ENCODE results near the gene MANEA. TPM values are rescaled to one million over a fixed set of nuclear protein-coding genes. Genes with fewer than 3 reads are reported as not detected.
"Not testable (repeated sequence)": the region's sequence is repeated elsewhere in the genome, so short reads cannot be mapped to it uniquely, and the experiment has no call there.

MANEA gene
- total RNA-seq, 3 donors from 2014 or later = 13.7 to 15.7 (median 14.5) TPM

DNA sequence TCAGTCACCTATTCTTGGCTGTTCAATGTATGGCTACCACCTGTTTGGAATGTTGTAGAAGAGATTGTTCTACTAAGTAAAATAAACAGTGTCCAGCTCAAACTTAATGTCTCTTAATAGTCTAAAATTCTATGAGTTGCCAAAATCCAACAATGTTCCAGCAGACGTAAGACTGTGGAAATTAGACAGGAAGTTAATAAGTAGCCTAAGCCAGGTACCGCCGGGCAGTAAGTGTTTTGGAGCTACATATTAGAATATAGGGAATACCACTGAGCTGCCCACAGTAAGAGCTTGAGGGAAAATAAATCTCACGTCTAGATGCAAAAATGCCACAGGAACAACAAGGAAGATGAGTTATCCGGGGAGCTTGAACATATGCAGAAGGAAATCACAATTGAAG is 7.8 kb upstream of the MANEA start:
- no peaks in the 10 kb centered on the region for H3K27me3 Mint-ChIP-seq (ENCODE audit: low read depth)
- peaks cover 18% of the 10 kb centered on the region for H3K4me1 Mint-ChIP-seq (ENCODE audit: low read depth)

DNA sequence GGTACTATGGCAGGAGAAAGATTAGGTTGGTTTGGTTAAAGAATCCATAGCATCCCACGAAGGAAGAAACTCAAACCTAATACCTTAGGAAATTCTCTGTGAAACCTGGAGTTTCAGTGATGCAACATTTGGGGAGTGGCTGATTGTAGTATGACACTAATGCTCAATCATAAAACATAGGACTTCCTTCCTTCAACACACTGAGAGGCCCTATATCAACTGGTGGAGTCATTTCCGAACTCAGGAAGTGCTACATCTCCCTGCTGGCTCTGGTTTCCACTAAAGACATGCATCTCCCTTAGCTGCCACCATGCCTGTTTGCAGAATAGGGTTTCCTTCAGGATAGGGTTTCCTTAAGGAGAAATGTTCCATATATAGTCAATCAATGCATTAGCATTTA is 5.2 kb upstream of the MANEA start:
- H3K27me3 Mint-ChIP-seq (ENCODE audit: low read depth) = no peaks in the 10 kb centered on the region
- no peak for ATAC-seq
- no peaks in the 10 kb centered on the region for H3K36me3 Mint-ChIP-seq (ENCODE audit: insufficient read depth)

More for the DNA sequence above, 7.8 kb upstream of the MANEA start:
- H3K4me3 Mint-ChIP-seq = no peak overlapping the region
- no peaks in the 10 kb centered on the region for H3K9me3 Mint-ChIP-seq
- H3K36me3 Mint-ChIP-seq (ENCODE audit: insufficient read depth) = no peaks in the 10 kb centered on the region
- DNase-seq (no peak), ATAC-seq (no peak)

GRCh38 chr6:95574811-95575210 is 2.5 kb upstream of the MANEA start:
- Mint-ChIP-seq H3K9me3 (no peaks in the 10 kb centered on the region), H3K4me1 (ENCODE audit: low read depth) (peaks cover 51% of the 10 kb centered on the region), H3K27me3 (ENCODE audit: low read depth) (no peaks in the 10 kb centered on the region), H3K4me3 (no peak overlapping the region), H3K36me3 (ENCODE audit: insufficient read depth) (no peaks in the 10 kb centered on the region)
- ATAC-seq = no peak
- no peak for DNase-seq

More for the DNA sequence above, 5.2 kb upstream of the MANEA start:
- Mint-ChIP-seq H3K4me1 (ENCODE audit: low read depth) (peaks cover 30% of the 10 kb centered on the region), H3K4me3 (no peak overlapping the region), H3K9me3 (no peaks in the 10 kb centered on the region)
- no peak for DNase-seq

GRCh38 chr6:95576218-95576997 is 927 bp upstream of the MANEA start:
- H3K4me1 Mint-ChIP-seq (ENCODE audit: low read depth) = peaks cover 57% of the 10 kb centered on the region

GRCh38 chr6:95576998-95577303 is 384 bp upstream of the MANEA start:
- Mint-ChIP-seq H3K9me3 (no peaks in the 10 kb centered on the region), H3K27me3 (ENCODE audit: low read depth) (no peaks in the 10 kb centered on the region), H3K4me3 (peak overlapping the region; percentile 88), H3K4me1 (ENCODE audit: low read depth) (peaks cover 55% of the 10 kb centered on the region), H3K36me3 (ENCODE audit: insufficient read depth) (no peaks in the 10 kb centered on the region)
- DNase-seq (no peak), ATAC-seq (no peak)

More at GRCh38 chr6:95576218-95576997, 927 bp upstream of the MANEA start:
- Mint-ChIP-seq H3K36me3 (ENCODE audit: insufficient read depth) (no peaks in the 10 kb centered on the region), H3K9me3 (no peaks in the 10 kb centered on the region), H3K27me3 (ENCODE audit: low read depth) (no peaks in the 10 kb centered on the region), H3K4me3 (peak overlapping the region; percentile 88)
- DNase-seq (no peak), ATAC-seq (no peak)

DNA sequence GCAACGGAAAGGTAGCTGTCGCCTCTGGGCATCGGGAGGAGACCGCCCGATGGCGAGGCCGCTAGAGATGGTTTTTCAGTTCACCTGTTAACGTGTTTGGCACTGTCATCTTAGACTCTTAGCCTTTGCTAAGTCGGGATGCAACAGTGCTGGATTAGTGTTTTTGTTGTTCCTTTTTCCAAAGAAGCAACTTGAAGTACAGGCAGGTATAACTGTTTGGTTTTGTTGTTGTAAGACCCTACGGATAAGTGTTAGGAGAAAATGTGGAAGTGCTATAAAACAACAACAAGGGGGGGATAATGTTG is 723 bp downstream of the MANEA start:
- DNase-seq = no peak
- H3K4me1 Mint-ChIP-seq (ENCODE audit: low read depth) = peaks cover 46% of the 10 kb centered on the region
- ATAC-seq = peak; percentile 16 to 20
- no peaks in the 10 kb centered on the region for H3K27me3 Mint-ChIP-seq (ENCODE audit: low read depth)
- no peaks in the 10 kb centered on the region for H3K9me3 Mint-ChIP-seq
- peak overlapping the region; percentile 88 for H3K4me3 Mint-ChIP-seq
- no peaks in the 10 kb centered on the region for H3K36me3 Mint-ChIP-seq (ENCODE audit: insufficient read depth)

DNA sequence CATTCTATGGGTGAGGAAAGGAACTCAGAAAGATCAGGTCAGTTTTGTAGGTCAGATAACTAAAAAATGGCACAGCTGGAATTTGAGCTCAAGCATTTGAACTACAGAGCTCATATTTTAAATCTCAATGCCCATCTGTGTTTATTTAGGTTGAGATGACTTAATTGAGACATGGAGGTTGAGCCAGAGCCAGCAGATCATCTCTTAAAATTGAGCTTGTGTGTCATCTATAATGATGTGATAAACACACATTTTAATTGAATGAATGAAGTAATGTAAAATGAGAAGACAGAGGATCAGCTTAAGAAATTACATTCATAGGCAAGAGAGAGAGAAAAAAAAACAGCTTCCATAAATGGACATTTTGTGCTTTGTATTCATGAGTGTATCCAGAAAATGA is 3.7 kb downstream of the MANEA start:
- Mint-ChIP-seq H3K9me3 (peaks cover 13% of the 10 kb centered on the region), H3K4me1 (ENCODE audit: low read depth) (peaks cover 32% of the 10 kb centered on the region), H3K27me3 (ENCODE audit: low read depth) (no peaks in the 10 kb centered on the region), H3K36me3 (ENCODE audit: insufficient read depth) (peaks cover 9% of the 10 kb centered on the region), H3K4me3 (no peak overlapping the region)
- DNase-seq = no peak
- ATAC-seq = no peak

DNA sequence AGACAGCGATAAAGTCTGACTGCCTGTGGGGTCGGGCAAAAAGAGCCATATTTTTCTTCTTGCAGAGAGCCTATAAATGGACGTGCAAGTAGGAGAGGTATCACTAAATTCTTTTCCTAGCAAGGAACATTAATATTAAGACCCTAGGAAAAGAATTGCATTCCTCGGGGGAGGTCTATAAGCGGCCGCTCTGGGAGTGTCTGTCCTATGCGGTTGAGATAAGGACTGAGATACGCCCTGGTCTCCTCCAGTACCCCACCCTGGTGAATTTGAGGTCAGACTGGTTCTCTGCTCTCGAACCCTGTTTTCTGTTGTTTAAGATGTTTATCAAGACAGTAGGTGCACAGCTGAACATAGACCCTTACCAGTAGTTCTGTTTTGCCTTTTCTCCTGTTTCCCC is 6.9 kb downstream of the MANEA start:
- H3K9me3 Mint-ChIP-seq = peaks cover 13% of the 10 kb centered on the region
- not testable (repeated sequence) for H3K27me3 Mint-ChIP-seq (ENCODE audit: low read depth); DNase-seq; ATAC-seq; H3K4me3 Mint-ChIP-seq
- peaks cover 21% of the 10 kb centered on the region for H3K36me3 Mint-ChIP-seq (ENCODE audit: insufficient read depth)
- H3K4me1 Mint-ChIP-seq (ENCODE audit: low read depth) = peaks cover 29% of the 10 kb centered on the region

DNA sequence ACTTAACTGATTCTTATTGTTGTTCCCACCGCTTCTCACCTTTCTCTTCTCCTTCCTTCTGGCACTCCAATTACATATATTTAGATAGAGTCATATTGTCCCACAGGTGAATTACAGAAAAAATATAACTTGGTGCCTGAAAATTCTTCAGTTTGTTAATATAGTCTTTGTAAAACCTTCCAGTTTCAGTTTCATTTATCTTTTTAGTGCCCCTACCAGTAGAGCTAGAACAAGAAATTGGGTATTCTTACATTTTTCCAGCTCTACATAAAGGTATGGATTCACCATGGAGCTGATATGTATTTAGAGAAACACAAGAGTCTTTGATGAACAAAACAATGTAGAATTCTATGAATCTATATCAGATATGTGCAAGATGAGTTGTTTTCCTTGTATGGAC is 10.7 kb downstream of the MANEA start:
- peaks cover 22% of the 10 kb centered on the region for H3K4me1 Mint-ChIP-seq (ENCODE audit: low read depth)
- peaks cover 13% of the 10 kb centered on the region for H3K9me3 Mint-ChIP-seq
- H3K4me3 Mint-ChIP-seq = peak overlapping the region; percentile 0
- no peak for DNase-seq
- H3K36me3 Mint-ChIP-seq (ENCODE audit: insufficient read depth) = peaks cover 29% of the 10 kb centered on the region
- no peaks in the 10 kb centered on the region for H3K27me3 Mint-ChIP-seq (ENCODE audit: low read depth)
- ATAC-seq = no peak

GRCh38 chr6:95589067-95589466 is 11.7 kb downstream of the MANEA start:
- no peak for DNase-seq
- no peaks in the 10 kb centered on the region for H3K27me3 Mint-ChIP-seq (ENCODE audit: low read depth)
- peaks cover 28% of the 10 kb centered on the region for H3K36me3 Mint-ChIP-seq (ENCODE audit: insufficient read depth)
- H3K9me3 Mint-ChIP-seq = peaks cover 7% of the 10 kb centered on the region
- H3K4me3 Mint-ChIP-seq = no peak overlapping the region
- H3K4me1 Mint-ChIP-seq (ENCODE audit: low read depth) = peaks cover 23% of the 10 kb centered on the region
- no peak for ATAC-seq

GRCh38 chr6:95589826-95590570 is 12.7 kb downstream of the MANEA start:
- H3K36me3 Mint-ChIP-seq (ENCODE audit: insufficient read depth) = peaks cover 23% of the 10 kb centered on the region
- no peaks in the 10 kb centered on the region for H3K9me3 Mint-ChIP-seq
- no peaks in the 10 kb centered on the region for H3K27me3 Mint-ChIP-seq (ENCODE audit: low read depth)
- no peak overlapping the region for H3K4me3 Mint-ChIP-seq
- DNase-seq = no peak
- H3K4me1 Mint-ChIP-seq (ENCODE audit: low read depth) = peaks cover 23% of the 10 kb centered on the region
- no peak for ATAC-seq

DNA sequence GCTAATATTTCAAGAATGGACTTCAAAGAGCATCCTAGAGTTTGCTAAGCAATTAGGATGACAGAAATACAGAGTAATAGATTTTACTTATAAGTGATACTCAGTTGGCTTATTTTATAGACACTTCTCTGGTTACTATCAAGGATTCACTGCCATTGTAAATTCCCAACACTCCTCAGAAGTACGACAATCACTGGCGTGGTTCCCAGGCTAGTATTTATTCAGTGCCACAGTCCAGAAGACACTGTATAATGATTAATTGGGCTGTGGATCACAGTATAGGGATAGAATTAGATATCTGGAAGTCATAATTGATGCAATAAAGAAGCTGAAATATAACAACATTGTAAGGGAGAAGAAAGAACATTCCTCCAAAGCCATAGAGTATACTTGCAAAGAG is 15.7 kb downstream of the MANEA start:
- ATAC-seq = no peak
- no peak for DNase-seq
- H3K4me3 Mint-ChIP-seq = no peak overlapping the region
- H3K4me1 Mint-ChIP-seq (ENCODE audit: low read depth) = peaks cover 12% of the 10 kb centered on the region
- H3K9me3 Mint-ChIP-seq = no peaks in the 10 kb centered on the region
- peaks cover 15% of the 10 kb centered on the region for H3K36me3 Mint-ChIP-seq (ENCODE audit: insufficient read depth)
- H3K27me3 Mint-ChIP-seq (ENCODE audit: low read depth) = no peaks in the 10 kb centered on the region

DNA sequence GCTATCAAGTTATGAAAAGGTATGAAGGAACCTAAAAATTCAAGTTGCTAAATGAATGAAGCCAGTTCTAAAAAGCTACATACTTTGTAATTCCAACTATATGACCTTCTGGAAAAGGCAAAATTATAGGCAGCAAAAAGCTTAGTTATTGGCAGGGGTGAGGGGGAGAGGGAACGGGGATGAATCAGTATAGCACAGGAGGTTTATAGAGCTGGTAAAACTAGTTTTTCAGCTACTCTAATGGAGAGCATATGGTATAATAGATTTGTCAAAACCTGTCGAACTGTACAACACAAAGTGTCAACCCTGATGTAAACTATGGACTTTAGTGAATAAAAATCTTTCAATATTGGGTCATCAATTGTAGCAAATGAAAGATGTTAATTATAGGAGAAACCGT is 18.7 kb downstream of the MANEA start:
- no peak for DNase-seq
- Mint-ChIP-seq H3K4me1 (ENCODE audit: low read depth) (peaks cover 10% of the 10 kb centered on the region), H3K27me3 (ENCODE audit: low read depth) (no peaks in the 10 kb centered on the region), H3K4me3 (no peak overlapping the region), H3K36me3 (ENCODE audit: insufficient read depth) (peaks cover 24% of the 10 kb centered on the region), H3K9me3 (no peaks in the 10 kb centered on the region)
- ATAC-seq = no peak

DNA sequence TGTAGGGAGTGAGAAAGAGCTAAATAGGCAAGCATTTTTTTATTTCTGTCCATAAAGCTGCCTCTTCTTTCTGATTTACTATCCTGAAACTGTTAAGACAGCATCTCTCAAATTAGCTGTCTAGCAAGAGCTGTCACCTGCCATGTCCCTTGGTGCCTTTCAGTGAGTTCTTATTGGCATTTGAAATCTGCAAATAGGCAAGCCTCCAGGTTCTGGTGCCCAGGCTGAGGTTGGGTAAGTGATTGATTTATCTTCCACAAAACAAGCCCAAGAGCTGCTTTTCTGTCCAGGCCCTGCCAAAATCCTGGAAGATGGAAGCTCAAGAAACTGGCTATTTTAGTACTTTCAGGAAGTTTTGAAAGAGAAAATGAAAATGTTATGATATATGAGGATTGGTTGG is 22.4 kb downstream of the MANEA start:
- peaks cover 2% of the 10 kb centered on the region for H3K4me1 Mint-ChIP-seq (ENCODE audit: low read depth)
- H3K36me3 Mint-ChIP-seq (ENCODE audit: insufficient read depth) = peaks cover 21% of the 10 kb centered on the region
- no peak overlapping the region for H3K4me3 Mint-ChIP-seq
- DNase-seq (no peak), ATAC-seq (no peak)
- no peaks in the 10 kb centered on the region for H3K9me3 Mint-ChIP-seq
- no peaks in the 10 kb centered on the region for H3K27me3 Mint-ChIP-seq (ENCODE audit: low read depth)

DNA sequence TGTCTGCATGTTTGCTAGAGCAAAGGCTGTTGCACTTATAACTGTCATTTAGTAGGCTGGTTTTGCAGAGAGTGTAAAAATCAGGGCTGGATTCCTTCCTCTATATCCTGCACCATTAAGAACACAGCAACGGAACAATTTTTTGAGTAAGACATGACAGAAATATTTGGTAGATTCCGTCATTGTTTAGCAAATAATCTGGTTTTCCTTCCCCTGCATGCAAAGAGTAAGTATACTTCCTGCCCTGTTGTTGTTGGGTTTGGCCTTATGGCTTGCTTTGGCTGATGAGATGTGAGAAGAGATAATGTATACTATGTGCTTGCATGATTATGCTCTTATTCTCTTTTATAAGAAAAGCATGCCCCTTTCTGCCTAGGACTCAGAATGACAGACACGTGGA is 23.8 kb downstream of the MANEA start:
- no peak for ATAC-seq
- Mint-ChIP-seq H3K36me3 (ENCODE audit: insufficient read depth) (peaks cover 25% of the 10 kb centered on the region), H3K27me3 (ENCODE audit: low read depth) (no peaks in the 10 kb centered on the region), H3K4me1 (ENCODE audit: low read depth) (peaks cover 2% of the 10 kb centered on the region), H3K4me3 (no peak overlapping the region), H3K9me3 (no peaks in the 10 kb centered on the region)
- no peak for DNase-seq
